ENCODE data around the gene FSTL3. TPM values are rescaled to one million over a fixed set of nuclear protein-coding genes. Genes with fewer than 3 reads are reported as not detected.
A peak's percentile ranks its signal among the peaks of the same experiment; 100 is the strongest.

The FSTL3 gene
- total RNA-seq, 2 donors from 2014 or later, result 9.8 to 14.1 TPM

- no peaks in the 10 kb centered on the region for H3K9me3 Mint-ChIP-seq
- no peak overlapping the region for H3K4me3 ChIP-seq (ENCODE audit: low read length)
- H3K9ac ChIP-seq (ENCODE audit: extremely low read depth, low read length, poor library complexity, severe bottlenecking), result no peak overlapping the region
- H3K27me3 Mint-ChIP-seq (ENCODE audit: insufficient read depth), result peaks cover 6% of the 10 kb centered on the region
- peaks cover 1% of the 10 kb centered on the region for H3K4me1 Mint-ChIP-seq
- H3K27ac ChIP-seq (ENCODE audit: low read depth, low read length), result no peak overlapping the region
- H3K36me3 ChIP-seq (ENCODE audit: control insufficient read depth, insufficient read depth, low read length), result no peaks in the 10 kb centered on the region
- TF ChIP-seq CTCF (conservative IDR thresholded peaks at IDR 0.05), result no peak
- no peak overlapping the region for H3K4me3 Mint-ChIP-seq
- H3K4me1 ChIP-seq (ENCODE audit: control insufficient read depth, insufficient read depth, low read length), result no peaks in the 10 kb centered on the region
- H3K9me3 ChIP-seq (ENCODE audit: control insufficient read depth, low read length), result no peaks in the 10 kb centered on the region
- DNase-seq, result peak; percentile 42
- no peak overlapping the region for H3K27ac Mint-ChIP-seq
- WGBS, 2 experiments (ENCODE audit: insufficient coverage in 1 of 2, insufficient read length in 1 of 2), result 93 to 99% methylated on average over 14 to 25 of the region's 25 CpGs
- no peaks in the 10 kb centered on the region for H3K27me3 ChIP-seq (ENCODE audit: control insufficient read depth, insufficient read depth, low read length, poor library complexity, severe bottlenecking)
- H3K36me3 Mint-ChIP-seq (ENCODE audit: low read depth), result no peaks in the 10 kb centered on the region
These were observed 6.6 kb downstream of the FSTL3 start for GRCh38 chr19:682678-683320.

GRCh38 chr19:685454-685931 is 9.3 kb downstream of the FSTL3 start:
- H3K9me3 Mint-ChIP-seq, result no peaks in the 10 kb centered on the region
- Histone ChIP-seq H3K36me3 (ENCODE audit: control insufficient read depth, insufficient read depth, low read length) (no peaks in the 10 kb centered on the region), H3K4me1 (ENCODE audit: control insufficient read depth, insufficient read depth, low read length) (no peaks in the 10 kb centered on the region), H3K4me3 (ENCODE audit: low read length) (no peak overlapping the region), H3K27ac (ENCODE audit: low read depth, low read length) (no peak overlapping the region), H3K9me3 (ENCODE audit: control insufficient read depth, low read length) (no peaks in the 10 kb centered on the region), H3K9ac (ENCODE audit: extremely low read depth, low read length, poor library complexity, severe bottlenecking) (no peak overlapping the region), H3K27me3 (ENCODE audit: control insufficient read depth, insufficient read depth, low read length, poor library complexity, severe bottlenecking) (no peaks in the 10 kb centered on the region)
- peaks cover 1% of the 10 kb centered on the region for H3K4me1 Mint-ChIP-seq
- DNase-seq, result peak; percentile 45
- WGBS, 2 experiments (ENCODE audit: insufficient coverage in 1 of 2, insufficient read length in 1 of 2), result 90 to 93% methylated on average over 16 to 31 of the region's 31 CpGs
- no peak overlapping the region for H3K27ac Mint-ChIP-seq
- H3K36me3 Mint-ChIP-seq (ENCODE audit: low read depth), result no peaks in the 10 kb centered on the region
- no peak overlapping the region for H3K4me3 Mint-ChIP-seq
- H3K27me3 Mint-ChIP-seq (ENCODE audit: insufficient read depth), result peaks cover 4% of the 10 kb centered on the region
- no peak for TF ChIP-seq CTCF (conservative IDR thresholded peaks at IDR 0.05)

GRCh38 chr19:686589-687297 is 10.6 kb downstream of the FSTL3 start:
- TF ChIP-seq CTCF (conservative IDR thresholded peaks at IDR 0.05), result no peak
- H3K27me3 ChIP-seq (ENCODE audit: control insufficient read depth, insufficient read depth, low read length, poor library complexity, severe bottlenecking), result no peaks in the 10 kb centered on the region
- H3K4me1 ChIP-seq (ENCODE audit: control insufficient read depth, insufficient read depth, low read length), result no peaks in the 10 kb centered on the region
- H3K4me3 ChIP-seq (ENCODE audit: low read length), result no peak overlapping the region
- H3K36me3 ChIP-seq (ENCODE audit: control insufficient read depth, insufficient read depth, low read length), result no peaks in the 10 kb centered on the region
- Mint-ChIP-seq H3K27ac (no peak overlapping the region), H3K4me1 (no peaks in the 10 kb centered on the region), H3K27me3 (ENCODE audit: insufficient read depth) (peaks cover 4% of the 10 kb centered on the region), H3K4me3 (no peak overlapping the region), H3K36me3 (ENCODE audit: low read depth) (no peaks in the 10 kb centered on the region), H3K9me3 (no peaks in the 10 kb centered on the region)
- 85 to 95% methylated on average over 11 to 17 of the region's 17 CpGs for WGBS, 2 experiments (ENCODE audit: insufficient coverage in 1 of 2, insufficient read length in 1 of 2)
- H3K9ac ChIP-seq (ENCODE audit: extremely low read depth, low read length, poor library complexity, severe bottlenecking), result no peak overlapping the region
- no peak overlapping the region for H3K27ac ChIP-seq (ENCODE audit: low read depth, low read length)
- no peaks in the 10 kb centered on the region for H3K9me3 ChIP-seq (ENCODE audit: control insufficient read depth, low read length)
- no peak for DNase-seq

Data from endodermal cell (in vitro differentiated cells).